Parathyroid adenoma (tissue), 2 donors: ENCODE data around the gene PPP1R3G.

Experiments
- H2AFZ ChIP-seq: fragments of 300-600 bp; sonication (generic); one replicate; pipeline ENCODE4 v1.7.0; 2017; ENCODE audit warnings: antibody characterized with exemption, mild to moderate bottlenecking
- H3K27ac ChIP-seq: fragments of 300-600 bp; sonication (generic); one replicate; pipeline ENCODE4 v1.7.0; 2017
- H3K27me3 ChIP-seq: fragments of 300-600 bp; sonication (generic); one replicate; pipeline ENCODE4 v1.7.0; 2017; ENCODE audit warnings: low read length; ENCODE audit not compliant: control insufficient read depth, insufficient read depth
- H3K36me3 ChIP-seq: fragments of 300-600 bp; sonication (generic); one replicate; pipeline ENCODE4 v1.7.0; 2017; ENCODE audit warnings: low read length; ENCODE audit not compliant: control insufficient read depth, insufficient read depth
- H3K4me1 ChIP-seq: fragments of 300-600 bp; sonication (generic); one replicate; pipeline ENCODE4 v1.7.0; 2017; ENCODE audit warnings: control low read depth
- H3K4me2 ChIP-seq: fragments of 300-600 bp; sonication (generic); one replicate; pipeline ENCODE4 v1.7.0; 2017; ENCODE audit warnings: low read length
- H3K4me3 ChIP-seq: fragments of 300-600 bp; sonication (generic); one replicate; pipeline ENCODE4 v1.7.0; 2017; ENCODE audit warnings: low read depth, low read length
- H3K79me2 ChIP-seq: fragments of 300-600 bp; sonication (generic); one replicate; pipeline ENCODE4 v1.7.0; 2017; ENCODE audit warnings: control low read depth
- H3K9ac ChIP-seq: fragments of 300-600 bp; sonication (generic); one replicate; pipeline ENCODE4 v1.7.0; 2017; ENCODE audit warnings: mild to moderate bottlenecking
- H3K9me3 ChIP-seq: fragments of 300-600 bp; sonication (generic); one replicate; pipeline ENCODE4 v1.7.0; 2017; ENCODE audit warnings: low read length; ENCODE audit not compliant: control insufficient read depth
- TF ChIP-seq, protein P1 (sequence below): fragments of 300-600 bp; sonication (generic); IDR thresholded peaks from one replicate; pipeline ENCODE4 v1.7.0; 2017; ENCODE audit warnings: antibody characterized with exemption, mild to moderate bottlenecking
- donor health status: primary hyperparathyroidism.

Gene PPP1R3G

DNA sequence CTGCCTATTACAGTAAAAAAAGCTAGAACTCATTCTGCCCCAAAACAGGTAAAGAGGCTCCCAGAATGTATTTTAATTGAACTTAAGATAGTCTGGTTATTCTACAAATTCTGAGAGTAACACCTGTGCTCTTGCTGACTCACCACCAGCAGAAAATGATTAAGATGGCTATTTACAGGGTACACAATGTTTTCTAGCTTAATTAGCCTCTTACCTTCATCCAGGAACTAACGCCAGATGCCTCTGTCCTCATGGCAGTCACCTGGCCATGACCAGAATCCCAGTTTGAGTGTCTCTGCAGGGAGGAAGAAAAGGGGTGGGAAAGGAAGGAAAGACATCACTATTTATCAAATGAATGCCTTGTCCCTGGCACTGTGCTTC is 31.3 kb upstream of the PPP1R3G start:
- no peak overlapping the region for H3K9ac ChIP-seq
- H3K4me1 ChIP-seq, result no peaks in the 10 kb centered on the region
- no peak overlapping the region for H3K4me3 ChIP-seq
- peaks cover 4% of the 10 kb centered on the region for H3K9me3 ChIP-seq
- H3K79me2 ChIP-seq, result no peaks in the 10 kb centered on the region
- no peaks in the 10 kb centered on the region for H3K36me3 ChIP-seq
- H3K27me3 ChIP-seq, result no peaks in the 10 kb centered on the region
- no peak overlapping the region for H2AFZ ChIP-seq
- TF ChIP-seq, protein P1, sequence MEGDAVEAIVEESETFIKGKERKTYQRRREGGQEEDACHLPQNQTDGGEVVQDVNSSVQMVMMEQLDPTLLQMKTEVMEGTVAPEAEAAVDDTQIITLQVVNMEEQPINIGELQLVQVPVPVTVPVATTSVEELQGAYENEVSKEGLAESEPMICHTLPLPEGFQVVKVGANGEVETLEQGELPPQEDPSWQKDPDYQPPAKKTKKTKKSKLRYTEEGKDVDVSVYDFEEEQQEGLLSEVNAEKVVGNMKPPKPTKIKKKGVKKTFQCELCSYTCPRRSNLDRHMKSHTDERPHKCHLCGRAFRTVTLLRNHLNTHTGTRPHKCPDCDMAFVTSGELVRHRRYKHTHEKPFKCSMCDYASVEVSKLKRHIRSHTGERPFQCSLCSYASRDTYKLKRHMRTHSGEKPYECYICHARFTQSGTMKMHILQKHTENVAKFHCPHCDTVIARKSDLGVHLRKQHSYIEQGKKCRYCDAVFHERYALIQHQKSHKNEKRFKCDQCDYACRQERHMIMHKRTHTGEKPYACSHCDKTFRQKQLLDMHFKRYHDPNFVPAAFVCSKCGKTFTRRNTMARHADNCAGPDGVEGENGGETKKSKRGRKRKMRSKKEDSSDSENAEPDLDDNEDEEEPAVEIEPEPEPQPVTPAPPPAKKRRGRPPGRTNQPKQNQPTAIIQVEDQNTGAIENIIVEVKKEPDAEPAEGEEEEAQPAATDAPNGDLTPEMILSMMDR, result no peak
- H3K27ac ChIP-seq, result no peak overlapping the region
- no peak overlapping the region for H3K4me2 ChIP-seq

GRCh38 chr6:5054245-5054873 is 30.8 kb upstream of the PPP1R3G start:
- Histone ChIP-seq H3K27me3 (no peaks in the 10 kb centered on the region), H3K9ac (no peak overlapping the region), H2AFZ (no peak overlapping the region), H3K27ac (no peak overlapping the region), H3K79me2 (no peaks in the 10 kb centered on the region), H3K4me1 (no peaks in the 10 kb centered on the region), H3K9me3 (peaks cover 4% of the 10 kb centered on the region), H3K4me3 (no peak overlapping the region), H3K4me2 (no peak overlapping the region), H3K36me3 (no peaks in the 10 kb centered on the region)
- TF ChIP-seq, protein P1, result no peak

DNA sequence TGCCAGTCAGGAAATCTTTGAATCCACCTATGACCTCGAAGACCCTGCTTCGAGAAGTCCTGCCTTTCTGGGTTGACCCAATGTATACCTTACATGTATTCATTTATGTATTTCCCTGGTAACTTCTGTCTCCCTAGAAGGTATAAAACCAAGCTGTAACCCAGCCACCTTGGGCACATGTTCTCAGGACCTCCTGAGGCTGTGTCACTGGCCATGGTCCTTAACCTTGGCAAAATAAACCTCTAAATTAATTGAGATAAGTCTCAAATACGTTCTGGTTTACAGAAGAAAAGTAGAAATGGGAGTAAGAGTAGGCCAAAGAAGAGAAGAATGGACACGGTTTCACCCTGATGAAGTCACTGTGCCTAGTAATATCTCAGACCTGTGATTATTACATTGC is 30.0 kb upstream of the PPP1R3G start:
- H3K9ac ChIP-seq, result no peak overlapping the region
- TF ChIP-seq, protein P1, result no peak

GRCh38 chr6:5058254-5058653 is 26.9 kb upstream of the PPP1R3G start:
- no peaks in the 10 kb centered on the region for H3K27me3 ChIP-seq
- no peak overlapping the region for H3K4me3 ChIP-seq
- no peaks in the 10 kb centered on the region for H3K4me1 ChIP-seq
- H3K9me3 ChIP-seq, result no peaks in the 10 kb centered on the region
- no peak overlapping the region for H3K4me2 ChIP-seq
- no peaks in the 10 kb centered on the region for H3K36me3 ChIP-seq
- TF ChIP-seq, protein P1, result no peak
- H3K9ac ChIP-seq, result no peak overlapping the region
- no peak overlapping the region for H2AFZ ChIP-seq
- no peaks in the 10 kb centered on the region for H3K79me2 ChIP-seq
- no peak overlapping the region for H3K27ac ChIP-seq

More for the DNA sequence above, 30.0 kb upstream of the PPP1R3G start:
- Histone ChIP-seq H3K27ac (no peak overlapping the region), H3K9me3 (peaks cover 4% of the 10 kb centered on the region), H3K79me2 (no peaks in the 10 kb centered on the region), H2AFZ (no peak overlapping the region), H3K4me2 (no peak overlapping the region), H3K36me3 (no peaks in the 10 kb centered on the region), H3K4me3 (no peak overlapping the region), H3K4me1 (no peaks in the 10 kb centered on the region), H3K27me3 (no peaks in the 10 kb centered on the region)
